ENCODE measurements around the gene IGFBP5.

The IGFBP5 gene

GRCh38 chr2:216687111-216687510 lies 8.2 kb downstream of the IGFBP5 start:
- no peak for DNase-seq

- DNase-seq, result no peak
Observed at GRCh38 chr2:216685327-216685875, 9.9 kb downstream of the IGFBP5 start.

- DNase-seq, result no peak
Observed at GRCh38 chr2:216683846-216684245, 11.5 kb downstream of the IGFBP5 start.

GRCh38 chr2:216681683-216682082 lies 13.7 kb downstream of the IGFBP5 start:
- DNase-seq, result no peak

GRCh38 chr2:216680951-216681629 lies 14.3 kb downstream of the IGFBP5 start:
- DNase-seq, result no peak

GRCh38 chr2:216679658-216680024 lies 15.7 kb downstream of the IGFBP5 start:
- DNase-seq, result no peak

GRCh38 chr2:216678813-216679657 lies 16.3 kb downstream of the IGFBP5 start:
- DNase-seq, result no peak

GRCh38 chr2:216678098-216678465 lies 17.3 kb downstream of the IGFBP5 start:
- DNase-seq, result no peak

GRCh38 chr2:216677439-216678097 lies 17.8 kb downstream of the IGFBP5 start:
- no peak for DNase-seq

- no peak for DNase-seq
Observed at GRCh38 chr2:216676630-216677029, 18.7 kb downstream of the IGFBP5 start.

GRCh38 chr2:216674376-216674775 lies 21.0 kb downstream of the IGFBP5 start:
- no peak for DNase-seq

GRCh38 chr2:216673609-216674008 lies 21.7 kb downstream of the IGFBP5 start:
- no peak for DNase-seq

- DNase-seq, result no peak
Observed at GRCh38 chr2:216673021-216673420, 22.3 kb downstream of the IGFBP5 start.

GRCh38 chr2:216672466-216672865 lies 22.9 kb downstream of the IGFBP5 start:
- no peak for DNase-seq

GRCh38 chr2:216671791-216672343 lies 23.5 kb downstream of the IGFBP5 start:
- DNase-seq, result no peak

- no peak for DNase-seq
Observed at GRCh38 chr2:216671081-216671411, 24.3 kb downstream of the IGFBP5 start.

- DNase-seq, result no peak
Observed at GRCh38 chr2:216670266-216671080, 24.9 kb downstream of the IGFBP5 start.

- DNase-seq, result peak; percentile 63
Observed at GRCh38 chr2:216666461-216667233, 28.7 kb downstream of the IGFBP5 start.

- no peak for DNase-seq
Observed at GRCh38 chr2:216665717-216666116, 29.6 kb downstream of the IGFBP5 start.

- DNase-seq, result no peak
Observed at GRCh38 chr2:216665242-216665641, 30.1 kb downstream of the IGFBP5 start.

GRCh38 chr2:216664593-216665034 lies 30.7 kb downstream of the IGFBP5 start:
- no peak for DNase-seq

GRCh38 chr2:216663846-216664245 lies 31.5 kb downstream of the IGFBP5 start:
- no peak for DNase-seq
